GM21737 (cell line): ENCODE measurements around the gene MSX1.

Experiments
- ATAC-seq: cut with Tn5 transposase; IDR thresholded peaks from one replicate; pipeline ENCODE4 v1.9.1; 2021; ENCODE audit warnings: mild to moderate bottlenecking, moderate library complexity; ENCODE audit not compliant: unreplicated experiment

Gene MSX1

DNA sequence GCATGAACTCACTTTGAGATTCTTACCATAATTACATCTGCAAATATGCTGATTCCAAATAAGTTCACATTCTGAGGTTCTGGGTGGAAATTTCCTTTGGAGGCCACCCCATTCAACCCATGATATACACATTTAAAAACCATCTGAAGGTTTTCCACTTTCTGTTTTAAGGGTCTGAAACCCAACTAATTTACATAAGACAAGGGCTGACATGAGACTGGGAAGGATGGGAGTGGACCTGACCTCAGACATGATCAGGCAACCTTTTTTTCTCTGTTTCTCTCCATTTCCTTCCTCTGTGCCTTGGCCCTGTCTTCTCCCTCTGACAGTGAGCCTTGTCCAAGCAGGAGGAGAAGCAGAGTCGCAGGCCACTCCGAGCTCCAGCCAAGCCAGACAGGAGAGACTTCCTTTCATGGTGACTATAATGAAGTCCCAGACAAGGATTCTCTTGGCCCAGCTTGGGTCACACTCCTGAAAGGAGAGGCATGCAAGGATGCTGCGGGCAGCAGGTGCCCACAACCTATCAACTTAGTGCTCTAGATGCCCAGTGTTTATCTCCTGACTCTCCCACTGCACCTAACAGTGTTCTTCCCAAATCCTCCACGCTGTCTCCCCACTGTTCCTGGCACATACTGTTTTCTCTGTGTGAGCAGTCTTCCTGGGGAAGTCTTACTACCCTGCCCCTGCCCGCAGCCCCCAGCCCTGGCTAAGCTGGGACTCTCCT lies 39.9 kb downstream of the MSX1 start:
- no peak for ATAC-seq

- no peak for ATAC-seq
Observed at GRCh38 chr4:4901877-4902276, 42.4 kb downstream of the MSX1 start.

DNA sequence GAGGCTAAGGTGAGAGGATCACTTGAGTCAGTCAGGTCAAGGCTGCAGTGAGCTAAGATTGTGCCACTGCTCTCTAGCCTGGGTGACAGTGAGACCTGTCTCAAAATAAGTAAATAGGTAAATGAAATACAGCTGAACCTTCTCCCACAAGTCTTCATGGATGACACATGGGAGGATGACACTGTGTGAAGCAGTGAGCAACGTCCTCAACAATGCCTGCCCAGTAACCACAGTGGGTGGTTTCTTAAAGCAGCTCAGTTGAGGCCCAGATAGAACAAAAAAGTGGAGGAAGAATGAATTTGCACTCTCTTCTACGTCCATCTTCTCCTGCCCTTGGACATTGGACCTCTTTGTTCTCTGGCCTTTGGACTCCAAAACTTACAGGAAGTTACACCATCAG lies 52.7 kb downstream of the MSX1 start:
- no peak for ATAC-seq

DNA sequence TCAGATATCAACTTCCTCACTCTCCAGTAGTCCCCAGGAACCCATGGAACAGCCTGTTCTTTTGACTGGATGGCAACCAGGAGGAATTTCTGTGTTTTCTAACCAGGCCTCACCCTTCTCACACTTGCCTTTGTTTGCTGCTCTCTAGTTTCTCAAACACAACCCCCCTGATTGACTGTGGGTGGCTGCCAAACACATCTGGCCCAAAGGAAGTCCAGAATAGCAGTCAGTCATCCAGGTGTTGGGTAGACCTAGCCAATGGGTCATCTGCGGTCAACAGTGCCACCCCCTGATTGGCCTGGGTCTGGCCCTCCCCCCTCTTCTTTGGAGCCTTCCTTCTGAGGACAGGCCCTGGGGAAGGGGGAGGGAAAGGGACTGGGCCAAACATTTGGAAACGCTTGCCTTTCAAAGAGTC lies 53.7 kb downstream of the MSX1 start:
- no peak for ATAC-seq
